ENCODE measurements around the gene TP53RK.

Gene TP53RK

DNA sequence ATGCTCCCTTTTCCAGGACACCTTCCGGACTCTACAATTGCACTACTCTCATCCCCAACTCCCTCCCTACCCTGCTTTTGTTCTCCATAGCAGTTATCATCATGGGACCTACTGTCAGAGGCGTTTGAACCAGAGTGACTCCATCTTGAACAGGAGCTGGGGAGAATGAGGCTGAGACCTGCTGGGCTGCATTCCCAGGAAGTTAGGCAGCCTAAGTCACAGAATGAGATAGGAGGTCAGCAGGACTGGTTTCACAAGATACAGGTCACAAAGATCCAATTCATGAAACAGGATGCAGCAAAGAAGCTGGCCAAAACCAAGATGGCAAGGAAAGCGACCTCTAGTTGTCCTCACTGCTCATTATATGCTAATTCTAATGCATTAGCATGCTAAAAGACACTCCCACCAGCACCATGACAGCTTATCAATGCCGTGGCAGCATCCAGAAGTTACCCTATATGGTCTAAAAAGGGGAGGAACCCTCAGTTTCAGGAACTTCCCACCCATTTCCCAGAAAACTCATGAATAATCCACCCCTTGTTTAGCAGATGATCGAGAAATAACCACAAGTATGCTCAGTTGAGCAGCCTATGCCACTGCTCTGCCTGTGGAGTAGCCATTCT is 53.6 kb downstream of the TP53RK start:
- TF ChIP-seq, protein P1, sequence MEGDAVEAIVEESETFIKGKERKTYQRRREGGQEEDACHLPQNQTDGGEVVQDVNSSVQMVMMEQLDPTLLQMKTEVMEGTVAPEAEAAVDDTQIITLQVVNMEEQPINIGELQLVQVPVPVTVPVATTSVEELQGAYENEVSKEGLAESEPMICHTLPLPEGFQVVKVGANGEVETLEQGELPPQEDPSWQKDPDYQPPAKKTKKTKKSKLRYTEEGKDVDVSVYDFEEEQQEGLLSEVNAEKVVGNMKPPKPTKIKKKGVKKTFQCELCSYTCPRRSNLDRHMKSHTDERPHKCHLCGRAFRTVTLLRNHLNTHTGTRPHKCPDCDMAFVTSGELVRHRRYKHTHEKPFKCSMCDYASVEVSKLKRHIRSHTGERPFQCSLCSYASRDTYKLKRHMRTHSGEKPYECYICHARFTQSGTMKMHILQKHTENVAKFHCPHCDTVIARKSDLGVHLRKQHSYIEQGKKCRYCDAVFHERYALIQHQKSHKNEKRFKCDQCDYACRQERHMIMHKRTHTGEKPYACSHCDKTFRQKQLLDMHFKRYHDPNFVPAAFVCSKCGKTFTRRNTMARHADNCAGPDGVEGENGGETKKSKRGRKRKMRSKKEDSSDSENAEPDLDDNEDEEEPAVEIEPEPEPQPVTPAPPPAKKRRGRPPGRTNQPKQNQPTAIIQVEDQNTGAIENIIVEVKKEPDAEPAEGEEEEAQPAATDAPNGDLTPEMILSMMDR (IDR thresholded peaks at IDR 0.05; ENCODE audit: borderline replicate concordance, insufficient read depth, low read depth, low read length) = no peak
- no peak overlapping the region for H3K4me3 ChIP-seq (ENCODE audit: low read depth, low read length)

DNA sequence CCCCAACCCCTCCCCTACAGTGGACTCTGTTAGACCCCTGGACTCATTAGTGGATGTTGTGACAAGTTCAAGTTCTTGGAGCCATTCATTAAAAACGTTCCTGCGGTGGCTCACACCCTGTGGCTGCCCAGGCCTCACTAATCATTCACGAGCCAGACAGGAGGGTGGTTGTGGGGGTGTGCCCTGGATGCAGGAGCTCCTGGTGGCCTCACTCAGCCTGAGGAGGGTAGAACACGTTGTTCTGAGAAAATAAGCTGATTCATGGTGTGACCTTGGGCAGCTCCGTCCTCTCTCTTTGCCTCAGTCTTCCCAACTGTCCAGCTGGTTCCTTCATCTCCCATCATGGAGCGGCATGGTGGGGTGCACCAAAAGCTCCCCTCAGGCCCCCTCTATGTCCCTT is 54.7 kb downstream of the TP53RK start:
- TF ChIP-seq, protein P1 (IDR thresholded peaks at IDR 0.05; ENCODE audit: borderline replicate concordance, insufficient read depth, low read depth, low read length) = no peak
- no peak overlapping the region for H3K4me3 ChIP-seq (ENCODE audit: low read depth, low read length)
